ENCODE data around the gene SIM1. TPM values are rescaled to one million over a fixed set of nuclear protein-coding genes. Genes with fewer than 3 reads are reported as not detected.

The SIM1 gene
- polyA plus RNA-seq, 1 experiment, result not detected

DNA sequence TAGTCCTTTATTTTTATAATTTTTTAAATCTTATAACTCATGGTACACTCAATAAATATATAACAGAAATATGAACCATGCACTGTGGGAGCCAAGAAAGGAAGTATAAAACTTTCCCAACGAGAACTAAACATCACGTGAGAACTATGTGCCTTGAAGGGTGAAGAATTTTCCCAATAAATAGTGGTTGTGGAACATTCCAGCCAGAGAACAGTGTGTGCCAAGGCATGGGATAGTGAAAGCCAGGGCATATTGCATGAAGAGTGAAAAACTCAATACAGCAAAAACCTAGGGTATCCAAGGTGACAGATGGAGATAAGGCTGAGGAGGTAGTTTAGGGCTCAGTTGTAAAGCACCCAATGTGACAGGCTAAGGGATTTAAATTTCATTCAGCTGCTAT lies 86.1 kb downstream of the SIM1 start:
- ChIA-PET CTCF (no interaction called here), POLR2A (no interaction called here)
- H3K27me3 ChIP-seq (ENCODE audit: control insufficient read depth, insufficient read depth, low read length), result no peaks in the 10 kb centered on the region
- TF ChIP-seq, protein P1, sequence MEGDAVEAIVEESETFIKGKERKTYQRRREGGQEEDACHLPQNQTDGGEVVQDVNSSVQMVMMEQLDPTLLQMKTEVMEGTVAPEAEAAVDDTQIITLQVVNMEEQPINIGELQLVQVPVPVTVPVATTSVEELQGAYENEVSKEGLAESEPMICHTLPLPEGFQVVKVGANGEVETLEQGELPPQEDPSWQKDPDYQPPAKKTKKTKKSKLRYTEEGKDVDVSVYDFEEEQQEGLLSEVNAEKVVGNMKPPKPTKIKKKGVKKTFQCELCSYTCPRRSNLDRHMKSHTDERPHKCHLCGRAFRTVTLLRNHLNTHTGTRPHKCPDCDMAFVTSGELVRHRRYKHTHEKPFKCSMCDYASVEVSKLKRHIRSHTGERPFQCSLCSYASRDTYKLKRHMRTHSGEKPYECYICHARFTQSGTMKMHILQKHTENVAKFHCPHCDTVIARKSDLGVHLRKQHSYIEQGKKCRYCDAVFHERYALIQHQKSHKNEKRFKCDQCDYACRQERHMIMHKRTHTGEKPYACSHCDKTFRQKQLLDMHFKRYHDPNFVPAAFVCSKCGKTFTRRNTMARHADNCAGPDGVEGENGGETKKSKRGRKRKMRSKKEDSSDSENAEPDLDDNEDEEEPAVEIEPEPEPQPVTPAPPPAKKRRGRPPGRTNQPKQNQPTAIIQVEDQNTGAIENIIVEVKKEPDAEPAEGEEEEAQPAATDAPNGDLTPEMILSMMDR (IDR thresholded peaks at IDR 0.05; ENCODE audit: low read depth, low read length), result no peak
- no peaks in the 10 kb centered on the region for H3K9me3 ChIP-seq (ENCODE audit: control insufficient read depth, insufficient read depth, low read length)
- no peak overlapping the region for H3K27ac ChIP-seq (ENCODE audit: low read depth, low read length)
- DNase-seq (ENCODE audit: low read depth, low spot score), result no peak
- H3K4me3 ChIP-seq (ENCODE audit: low read depth, low read length), result no peak overlapping the region

DNA sequence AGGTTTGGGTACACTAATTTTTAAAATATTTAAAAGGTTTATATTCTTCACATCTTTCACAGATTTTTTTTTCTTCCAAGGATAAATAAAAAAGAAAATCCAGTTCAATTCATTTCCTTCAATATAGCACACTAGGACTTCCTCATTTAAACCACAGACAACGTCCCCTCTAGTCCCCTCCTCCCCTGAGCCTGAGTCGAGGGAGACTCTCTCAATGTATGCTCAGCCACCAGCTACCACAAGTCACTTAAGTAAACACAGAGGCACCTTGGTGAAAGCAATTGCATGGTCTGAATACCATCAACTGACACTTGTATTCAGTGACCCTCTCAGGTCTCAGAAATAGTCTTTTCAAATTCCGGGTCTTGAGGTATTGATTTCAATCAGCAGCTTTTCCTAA lies 88.6 kb downstream of the SIM1 start:
- CTCF ChIA-PET, result no interaction called here

DNA sequence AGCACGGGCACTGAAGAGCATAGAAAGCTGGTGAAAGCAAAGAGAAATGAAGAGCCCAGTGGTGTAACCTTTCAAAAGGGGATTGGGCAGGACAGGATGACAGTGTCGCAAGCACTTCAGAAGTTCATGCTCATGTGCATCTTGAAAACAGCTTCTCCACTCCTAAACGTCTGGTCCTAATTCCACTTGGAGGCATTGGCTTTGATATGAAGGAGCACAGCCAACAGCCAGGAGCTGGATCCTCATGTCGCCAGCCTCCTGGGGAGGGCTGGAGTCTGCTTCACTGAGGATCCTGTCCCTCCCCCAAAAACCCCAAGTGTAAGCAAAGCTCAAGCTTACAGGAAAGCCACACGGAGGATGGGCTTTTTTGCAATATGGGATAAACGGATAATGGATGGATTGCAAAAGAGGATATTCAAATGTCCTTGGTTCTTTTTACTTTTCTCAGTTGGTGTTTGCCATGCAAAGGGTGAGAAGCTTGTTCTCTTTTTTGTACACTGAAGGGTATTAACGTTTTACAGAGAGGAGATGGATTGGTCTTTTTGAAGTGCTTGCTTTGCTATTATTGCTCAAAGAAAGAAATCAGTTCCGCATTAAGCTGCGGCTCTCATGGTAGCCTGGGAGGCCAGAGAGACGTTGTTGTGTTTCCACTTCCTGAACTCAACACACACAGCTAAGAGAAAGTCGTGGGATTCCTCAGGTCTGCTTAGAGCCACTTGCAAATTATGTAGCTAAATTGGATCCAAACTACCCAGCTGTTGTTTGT lies 92.2 kb downstream of the SIM1 start:
- H3K9me3 ChIP-seq (ENCODE audit: control insufficient read depth, insufficient read depth, low read length), result no peaks in the 10 kb centered on the region
- no peak overlapping the region for H3K4me3 ChIP-seq (ENCODE audit: low read depth, low read length)
- H3K27me3 ChIP-seq (ENCODE audit: control insufficient read depth, insufficient read depth, low read length), result no peaks in the 10 kb centered on the region
- no peak overlapping the region for H3K27ac ChIP-seq (ENCODE audit: low read depth, low read length)
- ChIA-PET CTCF (interaction anchor here (1.2 kb wide), 1 partner anchor 286 kb away, joined by 3 read pairs; no protein-coding TSS in a partner anchor), POLR2A (no interaction called here)
- TF ChIP-seq, protein P1 (IDR thresholded peaks at IDR 0.05; ENCODE audit: low read depth, low read length), result no peak
- DNase-seq (ENCODE audit: low read depth, low spot score), result no peak

More for the DNA sequence above, 88.6 kb downstream of the SIM1 start:
- Histone ChIP-seq H3K27me3 (ENCODE audit: control insufficient read depth, insufficient read depth, low read length) (no peaks in the 10 kb centered on the region), H3K9me3 (ENCODE audit: control insufficient read depth, insufficient read depth, low read length) (no peaks in the 10 kb centered on the region), H3K27ac (ENCODE audit: low read depth, low read length) (no peak overlapping the region), H3K4me3 (ENCODE audit: low read depth, low read length) (no peak overlapping the region)
- POLR2A ChIA-PET, result no interaction called here
- TF ChIP-seq, protein P1 (IDR thresholded peaks at IDR 0.05; ENCODE audit: low read depth, low read length), result no peak
- DNase-seq (ENCODE audit: low read depth, low spot score), result no peak

DNA sequence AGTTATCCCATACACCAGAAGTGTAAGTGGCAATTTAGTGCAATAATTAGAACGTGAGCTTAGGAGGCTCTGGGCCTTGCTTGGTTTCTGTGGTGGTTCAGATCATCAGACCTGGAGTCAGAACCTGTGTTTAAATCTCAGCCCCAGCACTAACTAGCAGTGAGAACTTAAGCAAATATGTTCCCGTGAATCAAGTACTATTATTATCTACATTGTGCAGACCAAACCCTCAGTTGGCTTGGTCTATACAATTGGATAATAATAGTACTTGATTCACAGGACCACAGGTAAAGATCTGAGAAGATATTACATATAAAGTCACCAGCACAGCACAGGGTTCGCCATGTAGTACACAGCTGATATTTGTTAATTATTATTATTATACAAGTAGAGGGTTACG lies 93.1 kb downstream of the SIM1 start:
- H3K9me3 ChIP-seq (ENCODE audit: control insufficient read depth, insufficient read depth, low read length), result no peaks in the 10 kb centered on the region
- no peak overlapping the region for H3K27ac ChIP-seq (ENCODE audit: low read depth, low read length)
- H3K27me3 ChIP-seq (ENCODE audit: control insufficient read depth, insufficient read depth, low read length), result no peaks in the 10 kb centered on the region
- no peak overlapping the region for H3K4me3 ChIP-seq (ENCODE audit: low read depth, low read length)
- no peak for DNase-seq (ENCODE audit: low read depth, low spot score)
- TF ChIP-seq, protein P1 (IDR thresholded peaks at IDR 0.05; ENCODE audit: low read depth, low read length), result no peak
- CTCF ChIA-PET, result no interaction called here
- POLR2A ChIA-PET, result no interaction called here

DNA sequence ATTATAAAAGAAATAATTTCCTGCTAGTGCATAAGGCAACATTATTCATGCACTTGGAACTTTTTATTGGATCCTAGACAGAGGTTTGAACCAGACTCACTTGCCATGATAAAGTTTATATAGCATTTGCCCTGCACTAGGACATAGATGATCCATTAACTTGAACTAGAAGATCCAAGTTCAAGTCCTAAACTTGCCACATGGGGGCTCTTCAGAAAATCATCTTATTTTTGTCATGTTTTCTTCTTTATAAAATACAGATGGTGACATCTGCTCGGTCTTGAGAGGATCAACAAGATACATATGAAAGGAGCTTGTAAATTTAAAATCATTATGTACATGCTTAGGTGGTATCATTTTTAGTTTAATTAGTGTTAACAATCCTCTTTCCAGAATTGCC lies 94.5 kb downstream of the SIM1 start:
- no peaks in the 10 kb centered on the region for H3K9me3 ChIP-seq (ENCODE audit: control insufficient read depth, insufficient read depth, low read length)
- H3K4me3 ChIP-seq (ENCODE audit: low read depth, low read length), result no peak overlapping the region
- POLR2A ChIA-PET, result no interaction called here
- no peaks in the 10 kb centered on the region for H3K27me3 ChIP-seq (ENCODE audit: control insufficient read depth, insufficient read depth, low read length)
- TF ChIP-seq, protein P1 (IDR thresholded peaks at IDR 0.05; ENCODE audit: low read depth, low read length), result peak; percentile 23; the same call in 1 of the 2 replicates
- no peak for DNase-seq (ENCODE audit: low read depth, low spot score)
- CTCF ChIA-PET, result no interaction called here
- no peak overlapping the region for H3K27ac ChIP-seq (ENCODE audit: low read depth, low read length)

Data from AG04450 (cell line).